Lower lobe of right lung (tissue), 2 donors: Measurements from ENCODE around the gene TSNAXIP1. TPM values are rescaled to one million over a fixed set of nuclear protein-coding genes. Genes with fewer than 3 reads are reported as not detected.
"Not testable (repeated sequence)": the region's sequence is repeated elsewhere in the genome, so short reads cannot be mapped to it uniquely, and the experiment has no call there.

Experiments used
- ATAC-seq, 2 donors: fragments of 200-7000 bp; cut with Tn5 transposase; one replicate each; pipeline ENCODE4 v1.9.1; 2020 to 2022; ENCODE audit warnings: mild to moderate bottlenecking in 2 of 2, moderate library complexity in 2 of 2
- DNase-seq: peaks from one replicate; pipeline ENCODE4 v3.0.0-alpha.2; 2020
- H3K27ac ChIP-seq: fragments of 200-600 bp; one replicate; pipeline ENCODE4 v1.8.0; 2022
- H3K27me3 ChIP-seq: fragments of 200-600 bp; one replicate; pipeline ENCODE4 v1.8.0; 2022; ENCODE audit warnings: low read depth
- H3K36me3 ChIP-seq: fragments of 200-600 bp; one replicate; pipeline ENCODE4 v1.8.0; 2022; ENCODE audit warnings: mild to moderate bottlenecking
- H3K4me1 ChIP-seq: fragments of 200-600 bp; one replicate; pipeline ENCODE4 v1.8.0; 2022
- H3K4me3 ChIP-seq: fragments of 200-600 bp; one replicate; pipeline ENCODE4 v1.8.0; 2022; ENCODE audit warnings: mild to moderate bottlenecking
- H3K9me3 ChIP-seq: fragments of 200-600 bp; one replicate; pipeline ENCODE4 v1.8.0; 2022
- CTCF ChIP-seq: fragments of 200-600 bp; IDR thresholded peaks from one replicate; pipeline ENCODE4 v1.8.0; 2022; ENCODE audit warnings: antibody characterized with exemption, mild to moderate bottlenecking
- intact Hi-C: fragments of 100-400 bp; cut with DNase I; formaldehyde crosslinking; loops from one replicate; pipeline ENCODE4 v1.11.0; 2022
- total RNA-seq: library from RNA; stranded (reverse); fragmentation: NEBNext Ultra II Directional; extraction: Animal tissue kit (Norgen Biotek cat#: 25700); gene quantifications from one replicate; pipeline ENCODE4 v1.2.1, GENCODE V29; 2021
- donor health status: DM: no; HTN: yes; CAD: no; lungs with severe emphysema.

TSNAXIP1 gene
- total RNA-seq, 1 donor from 2014 or later, result 3.5 TPM

- H3K27ac ChIP-seq, result no peak overlapping the region
- H3K27me3 ChIP-seq, result no peaks in the 10 kb centered on the region
- ATAC-seq (no peak), DNase-seq (no peak)
- no peak for TF ChIP-seq CTCF
- no peaks in the 10 kb centered on the region for H3K4me1 ChIP-seq
- intact Hi-C loops, result no loop called here
- H3K9me3 ChIP-seq, result no peaks in the 10 kb centered on the region
- no peak overlapping the region for H3K4me3 ChIP-seq
- H3K36me3 ChIP-seq, result peaks cover 39% of the 10 kb centered on the region
Measured at GRCh38 chr16:67825906-67826305, 19.2 kb downstream of the TSNAXIP1 start.

- Histone ChIP-seq H3K4me3 (no peak overlapping the region), H3K27ac (no peak overlapping the region), H3K9me3 (no peaks in the 10 kb centered on the region), H3K27me3 (no peaks in the 10 kb centered on the region), H3K36me3 (peaks cover 51% of the 10 kb centered on the region), H3K4me1 (peaks cover 12% of the 10 kb centered on the region)
- no peak for DNase-seq
- ATAC-seq, result no peak
- TF ChIP-seq CTCF, result no peak
- intact Hi-C loops, result no loop called here
Measured at GRCh38 chr16:67828651-67829050, 22.0 kb downstream of the TSNAXIP1 start.

GRCh38 chr16:67833030-67833414 lies 26.3 kb downstream of the TSNAXIP1 start:
- Histone ChIP-seq H3K4me1 (peaks cover 19% of the 10 kb centered on the region), H3K27me3 (no peaks in the 10 kb centered on the region), H3K27ac (peak overlapping the region; percentile 72), H3K9me3 (no peaks in the 10 kb centered on the region), H3K4me3 (peak overlapping the region; percentile 85), H3K36me3 (peaks cover 41% of the 10 kb centered on the region)
- DNase-seq, result no peak
- TF ChIP-seq CTCF, result no peak
- intact Hi-C loops, result no loop called here
- peak in 1 of 2 donors; percentile 28 for ATAC-seq

GRCh38 chr16:67833415-67834241 lies 26.9 kb downstream of the TSNAXIP1 start:
- ATAC-seq (peak; percentile 97 to 99), DNase-seq (peak; percentile 96)
- peaks cover 35% of the 10 kb centered on the region for H3K36me3 ChIP-seq
- H3K27me3 ChIP-seq, result no peaks in the 10 kb centered on the region
- TF ChIP-seq CTCF, result no peak
- peak overlapping the region; percentile 72 for H3K27ac ChIP-seq
- peak overlapping the region; percentile 85 for H3K4me3 ChIP-seq
- intact Hi-C loops, result no loop called here
- no peaks in the 10 kb centered on the region for H3K9me3 ChIP-seq
- H3K4me1 ChIP-seq, result peaks cover 19% of the 10 kb centered on the region

- no peak for TF ChIP-seq CTCF
- H3K4me3 ChIP-seq, result peak overlapping the region; percentile 85
- no peaks in the 10 kb centered on the region for H3K27me3 ChIP-seq
- intact Hi-C loops, result no loop called here
- H3K4me1 ChIP-seq, result peaks cover 19% of the 10 kb centered on the region
- ATAC-seq (no peak), DNase-seq (no peak)
- H3K9me3 ChIP-seq, result no peaks in the 10 kb centered on the region
- H3K36me3 ChIP-seq, result peaks cover 29% of the 10 kb centered on the region
- peak overlapping the region; percentile 72 for H3K27ac ChIP-seq
Measured at GRCh38 chr16:67834242-67834614, 27.5 kb downstream of the TSNAXIP1 start.

GRCh38 chr16:67837190-67837589 lies 30.5 kb downstream of the TSNAXIP1 start:
- H3K4me3 ChIP-seq, ATAC-seq, H3K9me3 ChIP-seq, H3K27ac ChIP-seq, DNase-seq, intact Hi-C loops, H3K36me3 ChIP-seq, H3K27me3 ChIP-seq: not testable (repeated sequence)
- peaks cover 19% of the 10 kb centered on the region for H3K4me1 ChIP-seq
